ENCODE measurements around the gene TC2N. TPM values are rescaled to one million over a fixed set of nuclear protein-coding genes. Genes with fewer than 3 reads are reported as not detected.

Gene TC2N
- 2.5 TPM for total RNA-seq (ENCODE audit: unreplicated experiment)
- long read RNA-seq, result 0 reads

GRCh38 chr14:91867316-91867988 lies at the start of gene TC2N:
Gene TC2N, minus strand, starts transcription at chr14:91867536. Its CDS starts 53,767 bp downstream, at chr14:91813769.
- Mint-ChIP-seq H3K4me1 (ENCODE audit: low read depth, unreplicated experiment) (peaks cover 4% of the 10 kb centered on the region), H3K4me3 (ENCODE audit: unreplicated experiment) (no peak within 1 kb of the TSS), H3K27ac (ENCODE audit: unreplicated experiment) (no peak within 1 kb of the TSS), H3K36me3 (ENCODE audit: unreplicated experiment) (no peaks in the 10 kb centered on the region), H3K27me3 (ENCODE audit: unreplicated experiment) (peaks cover 5% of the 10 kb centered on the region), H3K9me3 (ENCODE audit: unreplicated experiment) (peaks cover 2% of the 10 kb centered on the region)
- no peak for TF ChIP-seq CTCF (IDR thresholded peaks at IDR 0.05; ENCODE audit: partially characterized antibody, unreplicated experiment)
- no peak for DNase-seq

DNA sequence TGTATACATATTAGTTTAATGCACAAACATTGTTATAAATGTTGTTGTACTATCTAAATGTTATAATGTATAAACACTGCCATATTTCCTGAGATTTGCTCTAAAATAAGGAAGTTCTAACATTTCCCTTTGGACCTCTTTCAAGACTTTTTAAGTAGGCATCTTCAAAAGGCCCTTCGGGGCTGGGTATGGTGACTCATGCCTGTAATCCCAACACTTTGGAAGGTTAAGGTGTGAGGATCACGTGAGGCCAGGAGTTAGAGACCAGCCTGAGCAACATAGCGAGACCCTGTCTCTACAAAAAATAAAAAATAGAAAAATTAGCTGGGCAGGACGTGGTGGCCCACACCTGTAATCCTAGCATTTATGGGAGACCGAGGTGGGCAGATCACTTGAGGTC lies 44.7 kb upstream of the TC2N start:
- no peaks in the 10 kb centered on the region for H3K27me3 Mint-ChIP-seq (ENCODE audit: unreplicated experiment)
- H3K4me1 Mint-ChIP-seq (ENCODE audit: low read depth, unreplicated experiment), result no peaks in the 10 kb centered on the region
- peaks cover 2% of the 10 kb centered on the region for H3K9me3 Mint-ChIP-seq (ENCODE audit: unreplicated experiment)
- no peaks in the 10 kb centered on the region for H3K36me3 Mint-ChIP-seq (ENCODE audit: unreplicated experiment)
- TF ChIP-seq CTCF (IDR thresholded peaks at IDR 0.05; ENCODE audit: partially characterized antibody, unreplicated experiment), result no peak
- H3K27ac Mint-ChIP-seq (ENCODE audit: unreplicated experiment), result no peak overlapping the region
- no peak overlapping the region for H3K4me3 Mint-ChIP-seq (ENCODE audit: unreplicated experiment)
- no peak for DNase-seq

DNA sequence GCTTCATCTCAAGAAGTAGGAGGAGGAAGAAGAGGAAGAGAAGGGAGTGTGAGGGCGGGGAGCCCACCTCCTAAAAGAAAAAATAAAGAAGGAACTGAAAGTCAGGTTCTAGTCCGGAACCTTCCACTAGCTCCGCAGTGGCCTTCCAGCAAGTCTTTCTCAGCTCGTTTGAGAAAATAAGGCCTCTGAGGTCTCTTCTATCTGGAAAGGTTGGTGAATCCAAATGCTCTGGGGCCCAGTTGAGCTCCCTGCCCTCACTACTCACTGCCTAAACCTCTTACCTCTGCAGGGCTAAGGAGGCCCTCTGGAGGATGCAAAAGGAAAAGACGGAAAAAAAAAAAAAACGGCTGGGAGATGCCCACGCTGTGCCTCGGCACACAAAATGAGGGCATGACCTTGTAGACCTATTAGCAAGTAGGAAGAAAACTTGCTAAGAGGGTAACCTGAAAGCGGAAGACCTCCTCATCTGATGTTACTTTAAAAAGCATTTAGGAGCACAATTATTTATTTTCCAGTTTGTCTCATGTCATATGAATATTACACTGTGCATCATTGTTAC lies 44.2 kb upstream of the TC2N start:
- no peak for TF ChIP-seq CTCF (IDR thresholded peaks at IDR 0.05; ENCODE audit: partially characterized antibody, unreplicated experiment)
- H3K9me3 Mint-ChIP-seq (ENCODE audit: unreplicated experiment), result peaks cover 2% of the 10 kb centered on the region
- no peak for DNase-seq
- no peaks in the 10 kb centered on the region for H3K27me3 Mint-ChIP-seq (ENCODE audit: unreplicated experiment)
- H3K36me3 Mint-ChIP-seq (ENCODE audit: unreplicated experiment), result no peaks in the 10 kb centered on the region
- H3K4me3 Mint-ChIP-seq (ENCODE audit: unreplicated experiment), result no peak overlapping the region
- no peaks in the 10 kb centered on the region for H3K4me1 Mint-ChIP-seq (ENCODE audit: low read depth, unreplicated experiment)
- no peak overlapping the region for H3K27ac Mint-ChIP-seq (ENCODE audit: unreplicated experiment)

DNA sequence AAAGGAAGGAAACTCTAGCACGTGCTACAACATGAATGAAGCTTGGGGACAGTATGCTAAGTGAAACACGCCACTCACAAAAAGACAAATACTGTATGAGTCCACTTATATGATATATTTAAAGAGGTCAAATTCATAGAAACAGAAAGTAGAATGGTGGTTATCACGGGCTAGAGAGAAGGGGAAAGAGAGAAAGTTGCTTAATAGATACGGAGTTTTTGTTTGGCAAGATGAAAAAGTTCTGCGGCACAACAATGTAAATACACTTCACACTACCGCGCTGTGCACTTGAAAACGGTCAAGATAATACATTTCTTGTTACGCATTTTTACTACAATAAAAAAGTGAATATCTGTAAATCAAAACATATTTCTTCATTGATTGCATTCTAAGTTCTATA lies 42.9 kb upstream of the TC2N start:
- no peaks in the 10 kb centered on the region for H3K36me3 Mint-ChIP-seq (ENCODE audit: unreplicated experiment)
- no peak for TF ChIP-seq CTCF (IDR thresholded peaks at IDR 0.05; ENCODE audit: partially characterized antibody, unreplicated experiment)

GRCh38 chr14:91906374-91906773 lies 39.0 kb upstream of the TC2N start:
- no peak for DNase-seq
- Mint-ChIP-seq H3K27ac (ENCODE audit: unreplicated experiment) (no peak overlapping the region), H3K27me3 (ENCODE audit: unreplicated experiment) (no peaks in the 10 kb centered on the region), H3K4me1 (ENCODE audit: low read depth, unreplicated experiment) (no peaks in the 10 kb centered on the region), H3K4me3 (ENCODE audit: unreplicated experiment) (no peak overlapping the region), H3K9me3 (ENCODE audit: unreplicated experiment) (peaks cover 2% of the 10 kb centered on the region), H3K36me3 (ENCODE audit: unreplicated experiment) (no peaks in the 10 kb centered on the region)
- TF ChIP-seq CTCF (IDR thresholded peaks at IDR 0.05; ENCODE audit: partially characterized antibody, unreplicated experiment), result no peak

More for the DNA sequence above, 42.9 kb upstream of the TC2N start:
- Mint-ChIP-seq H3K4me3 (ENCODE audit: unreplicated experiment) (no peak overlapping the region), H3K4me1 (ENCODE audit: low read depth, unreplicated experiment) (no peaks in the 10 kb centered on the region), H3K27me3 (ENCODE audit: unreplicated experiment) (no peaks in the 10 kb centered on the region), H3K9me3 (ENCODE audit: unreplicated experiment) (peaks cover 2% of the 10 kb centered on the region), H3K27ac (ENCODE audit: unreplicated experiment) (no peak overlapping the region)
- no peak for DNase-seq

Measured in glutamatergic neuron (in vitro differentiated cells).